IMR-90 (cell line): Measurements from ENCODE around the gene ARHGAP8. TPM values are rescaled to one million over a fixed set of nuclear protein-coding genes. Genes with fewer than 3 reads are reported as not detected.

Source experiments
- ATAC-seq: fragments of 200-7000 bp; cut with Tn5 transposase; 2 replicates; pipeline ENCODE4 v1.9.1; 2020; ENCODE audit warnings: low read depth, mild to moderate bottlenecking, moderate library complexity
- BruUV-seq: library from RNA; stranded (reverse); fragments of 400-500 nt; replicated peaks from 2 replicates; lab custom pipeline; 2021; lab: Mats Ljungman, UMichigan
- CTCF ChIA-PET: fragments of 300-600 bp; formaldehyde crosslinking; extraction: SDS; loops from one replicate; lab custom pipeline; 2021; ENCODE audit warnings: antibody characterized with exemption; lab: Yijun Ruan, JAX
- POLR2A ChIA-PET: fragments of 300-600 bp; sonication (Branson Sonifier 250); formaldehyde crosslinking; loops from one replicate; lab custom pipeline; 2022; ENCODE audit warnings: antibody characterized with exemption; ENCODE audit not compliant: unreplicated experiment; lab: Charles Lee
- DNase-seq: peaks from one replicate; pipeline ENCODE4 v3.0.0; 2013
- H2AFZ ChIP-seq: replicated peaks from 2 replicates; pipeline ENCODE3; 2013; ENCODE audit warnings: low read length, mild to moderate bottlenecking; ENCODE audit not compliant: poor library complexity
- H2AK5ac ChIP-seq: 2 replicates; pipeline ENCODE4 v1.6.1; 2013; ENCODE audit warnings: low read depth, low read length, inconsistent platforms
- H2AK9ac ChIP-seq: replicated peaks from 2 replicates; pipeline ENCODE3; 2013; ENCODE audit warnings: mild to moderate bottlenecking, low read depth, low read length, moderate library complexity; ENCODE audit not compliant: poor library complexity
- H2BK120ac ChIP-seq: 2 replicates; pipeline ENCODE4 v1.6.1; 2013; ENCODE audit warnings: low read depth, low read length, inconsistent platforms
- H2BK15ac ChIP-seq: 3 replicates; pipeline ENCODE4 v1.6.1; 2013; ENCODE audit warnings: low read depth, low read length, inconsistent platforms
- H2BK20ac ChIP-seq: 2 replicates; pipeline ENCODE4 v1.6.1; 2013; ENCODE audit warnings: low read depth, mild to moderate bottlenecking, inconsistent platforms, low read length, moderate library complexity
- H2BK5ac ChIP-seq: 2 replicates; pipeline ENCODE4 v1.6.1; 2013; ENCODE audit warnings: mild to moderate bottlenecking, low read depth, low read length, inconsistent platforms; ENCODE audit not compliant: poor library complexity, severe bottlenecking
- H3K14ac ChIP-seq: replicated peaks from 2 replicates; pipeline ENCODE4 v1.6.1; 2013; ENCODE audit warnings: low read depth, low read length, inconsistent platforms
- H3K18ac ChIP-seq: 2 replicates; pipeline ENCODE4 v1.6.1; 2013; ENCODE audit warnings: low read depth, low read length, control low read depth
- H3K23ac ChIP-seq: 2 replicates; pipeline ENCODE4 v1.6.1; 2013; ENCODE audit warnings: low read depth, low read length, inconsistent platforms
- H3K27ac ChIP-seq: 2 replicates; pipeline ENCODE4 v1.5.1; 2013; ENCODE audit warnings: mild to moderate bottlenecking, control low read depth, low read length; ENCODE audit not compliant: insufficient read depth
- H3K27me3 ChIP-seq: 2 replicates; pipeline ENCODE4 v1.6.1; 2013; ENCODE audit warnings: low read length; ENCODE audit not compliant: control insufficient read depth, insufficient read depth
- H3K36me3 ChIP-seq: 2 replicates; pipeline ENCODE4 v1.6.1; 2013; ENCODE audit warnings: low read length, mixed read lengths; ENCODE audit not compliant: control insufficient read depth, insufficient read depth
- H3K4ac ChIP-seq: 2 replicates; pipeline ENCODE4 v1.6.1; 2013; ENCODE audit warnings: low read depth, low read length, inconsistent platforms
- H3K4me1 ChIP-seq: 2 replicates; pipeline ENCODE4 v1.6.1; 2013; ENCODE audit warnings: low read length, mixed read lengths; ENCODE audit not compliant: control insufficient read depth, insufficient read depth
- H3K4me2 ChIP-seq: 2 replicates; pipeline ENCODE4 v1.6.1; 2013; ENCODE audit warnings: low read depth, mild to moderate bottlenecking, control low read depth, low read length, moderate library complexity
- H3K4me3 ChIP-seq: 2 replicates; pipeline ENCODE4 v1.5.1; 2013; ENCODE audit warnings: low read depth, mild to moderate bottlenecking, control low read depth, low read length, moderate library complexity; ENCODE audit not compliant: insufficient read depth
- H3K56ac ChIP-seq: 2 replicates; pipeline ENCODE4 v1.6.1; 2013; ENCODE audit warnings: low read length, inconsistent platforms; ENCODE audit not compliant: insufficient read depth; ENCODE audit errors: extremely low read depth
- H3K79me1 ChIP-seq, 2 experiments: 2 replicates each; pipeline ENCODE4 v1.6.1; 2013; ENCODE audit warnings: low read length in 2 of 2, inconsistent platforms in 1 of 2, low read depth in 1 of 2
- H3K9ac ChIP-seq: 2 replicates; pipeline ENCODE4 v1.6.1; 2013; ENCODE audit warnings: low read depth, low read length, control low read depth
- H3K9me1 ChIP-seq: 2 replicates; pipeline ENCODE4 v1.6.1; 2013; ENCODE audit warnings: low read length, inconsistent platforms; ENCODE audit not compliant: insufficient read depth
- H3K9me3 ChIP-seq: 2 replicates; pipeline ENCODE4 v1.6.1; 2013; ENCODE audit warnings: low read length; ENCODE audit not compliant: control insufficient read depth, insufficient read depth
- H4K20me1 ChIP-seq: 2 replicates; pipeline ENCODE4 v1.6.1; 2013; ENCODE audit warnings: low read length, inconsistent platforms; ENCODE audit not compliant: insufficient read depth
- H4K5ac ChIP-seq: 2 replicates; pipeline ENCODE4 v1.6.1; 2013; ENCODE audit warnings: mild to moderate bottlenecking, low read depth, low read length, control low read depth
- H4K8ac ChIP-seq, 2 experiments: 2 replicates each; pipeline ENCODE4 v1.6.1; 2013; ENCODE audit warnings: low read depth in 2 of 2, low read length in 2 of 2, control low read depth in 1 of 2, inconsistent platforms in 1 of 2
- H4K91ac ChIP-seq: 2 replicates; pipeline ENCODE4 v1.6.1; 2013; ENCODE audit warnings: low read depth, low read length, inconsistent platforms; ENCODE audit not compliant: insufficient read depth
- BHLHE40 ChIP-seq: fragments of 150-350 bp; IDR thresholded peaks from 2 replicates; pipeline ENCODE4 v1.6.1; 2016; ENCODE audit warnings: mild to moderate bottlenecking, low read depth, low read length
- CHD1 ChIP-seq: IDR thresholded peaks from 2 replicates; pipeline ENCODE4 v1.6.1; 2012; ENCODE audit warnings: low read depth, low read length, improper control_type of control experiment
- FOS ChIP-seq: fragments of 150-350 bp; IDR thresholded peaks from 2 replicates; pipeline ENCODE4 v1.6.1; 2016; ENCODE audit warnings: low read depth, low read length
- MAFK ChIP-seq: IDR thresholded peaks from 2 replicates; pipeline ENCODE4 v1.6.1; 2012; ENCODE audit warnings: low read depth, low read length, improper control_type of control experiment
- MAZ ChIP-seq: IDR thresholded peaks from 2 replicates; pipeline ENCODE4 v1.6.1; 2012; ENCODE audit warnings: low read depth, mild to moderate bottlenecking, low read length, improper control_type of control experiment, moderate library complexity, borderline replicate concordance
- SMC3 ChIP-seq: fragments of 150-350 bp; IDR thresholded peaks from 2 replicates; pipeline ENCODE4 v1.6.1; 2016; ENCODE audit warnings: low read depth, mild to moderate bottlenecking, antibody characterized with exemption, low read length, moderate library complexity
- WGBS, 2 experiments: methylation state at CpG; one replicate each; pipeline versions ENCODE4 v1.1.5 to v1.1.7; 2013; ENCODE audit warnings: missing lambda C conversion rate in 2 of 2; ENCODE audit not compliant: insufficient read length in 1 of 2; ENCODE audit errors: extremely low coverage in 2 of 2; 5-methylcytosine and 5-hydroxymethylcytosine counted together
- dilution Hi-C: fragments of 300-500 bp; cut with HindIII; formaldehyde crosslinking; loops from one replicate; pipeline ENCODE4 v1.14.3; 2018; ENCODE audit warnings: low sequenced_read_pairs; ENCODE audit not compliant: unreplicated experiment
- in situ Hi-C: fragments of 300-500 bp; cut with MboI; formaldehyde crosslinking; loops from 3 replicates; pipeline ENCODE4 v1.14.3; 2019; ENCODE audit warnings: low sequenced_read_pairs, inconsistent platforms, mixed read lengths
- intact Hi-C: fragments of 100-400 bp; cut with micrococcal nuclease; formaldehyde crosslinking; loops from 2 replicates; pipeline ENCODE4 v1.10.0; 2022
- polyA plus RNA-seq, 3 experiments: library from polyadenylated mRNA; depleted of rRNA; stranded (reverse); fragments of >200 nt; gene quantifications; 2 replicates each; pipeline ENCODE4 v1.2.3, GENCODE V29; 2012; ENCODE audit warnings: low replicate concordance in 1 of 3
- total RNA-seq: library from RNA; depleted of rRNA; stranded (reverse); fragments of >200 nt; gene quantifications from 2 replicates; pipeline ENCODE4 v1.2.3, GENCODE V29; 2012

ARHGAP8 gene
- total and polyA plus RNA-seq, 2 of the 4 experiments (the other 2 are of a cell fraction) = 0.18 to 0.21 TPM

DNA sequence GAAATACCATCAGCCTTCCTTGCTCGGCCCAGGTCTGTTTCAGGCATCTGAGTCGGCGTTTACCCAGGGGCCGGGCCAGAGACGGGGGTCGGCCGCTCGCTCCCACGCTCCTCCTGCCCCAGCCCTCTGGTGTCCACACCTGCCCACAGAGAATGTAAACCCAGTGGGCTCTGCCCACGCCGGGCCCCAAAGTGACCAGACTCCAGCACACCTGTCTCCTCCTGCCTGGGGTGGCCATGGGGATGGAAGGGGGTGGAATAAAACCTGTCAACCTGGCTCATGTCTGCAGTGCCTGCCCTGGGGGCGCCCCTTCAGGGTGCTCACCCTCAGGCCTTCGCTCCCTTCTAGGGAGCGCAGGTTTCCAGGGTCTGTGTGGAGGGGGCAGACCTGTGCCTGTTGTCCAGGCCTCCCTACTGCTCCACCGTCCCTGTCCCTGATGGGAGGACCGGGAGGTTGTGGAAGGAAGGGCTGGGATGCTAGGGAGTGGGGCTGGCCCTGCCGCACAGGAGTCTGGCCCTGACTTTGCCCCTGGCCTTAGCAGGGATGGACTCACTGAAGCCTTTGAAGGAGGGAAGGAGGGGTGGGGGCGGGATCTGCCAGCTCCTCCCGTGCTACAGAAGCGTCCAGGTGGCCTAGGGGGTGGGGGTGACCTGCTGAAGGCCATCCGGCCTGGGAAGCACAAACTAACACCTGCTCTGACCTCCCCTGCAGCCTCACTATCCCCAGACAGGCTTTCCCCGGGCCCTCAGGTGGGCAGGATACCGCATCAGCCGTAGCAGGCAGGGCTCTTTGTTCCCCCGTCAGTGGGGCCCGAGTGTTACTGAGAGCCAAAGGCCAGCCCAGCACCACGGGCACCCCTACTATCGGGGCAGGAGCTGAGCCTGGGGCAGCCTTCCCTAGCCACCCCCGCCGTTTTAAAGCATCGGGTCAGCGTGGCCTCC, 14.7 kb upstream of the ARHGAP8 start:
- no peak overlapping the region for H4K8ac ChIP-seq
- H3K27me3 ChIP-seq = no peaks in the 10 kb centered on the region
- in situ Hi-C loops (loop anchor here (5.0 kb wide), 1 partner anchor 40 kb away; no protein-coding TSS in a partner anchor), dilution Hi-C loops (no loop called here), intact Hi-C loops (no loop called here)
- no peaks in the 10 kb centered on the region for H3K79me1 ChIP-seq
- no peak overlapping the region for H3K4me3 ChIP-seq
- WGBS, 2 experiments = no CpG with 5 or more reads among the region's 32 CpGs
- no peak overlapping the region for H2BK15ac ChIP-seq
- H4K5ac ChIP-seq = no peak overlapping the region
- H3K14ac ChIP-seq = no peak overlapping the region
- no TSS peak for BruUV-seq
- DNase-seq (no peak), ATAC-seq (no peak)
- no peak overlapping the region for H3K56ac ChIP-seq
- H3K23ac ChIP-seq = no peak overlapping the region
- no peaks in the 10 kb centered on the region for H3K9me3 ChIP-seq
- ChIA-PET CTCF (no interaction called here), POLR2A (no interaction called here)
- H3K18ac ChIP-seq = no peak overlapping the region
- peaks cover 3% of the 10 kb centered on the region for H4K20me1 ChIP-seq
- no peak for TF ChIP-seq CHD1
- no peak for TF ChIP-seq SMC3
- no peak for TF ChIP-seq BHLHE40
- TF ChIP-seq MAZ = no peak
- TF ChIP-seq MAFK = no peak
- TF ChIP-seq FOS = no peak
- H3K4me2 ChIP-seq = no peak overlapping the region
- peak overlapping the region; percentile 43; the same call in 1 of the 2 replicates for H3K4ac ChIP-seq
- H2AK5ac ChIP-seq = peak overlapping the region; percentile 93
- H2BK120ac ChIP-seq = 0 out of 2 replicates have a peak overlapping the region, but pooled peaks have one; percentile 48
- H2BK20ac ChIP-seq = 0 out of 2 replicates have a peak overlapping the region, but pooled peaks have one; percentile 7
- peaks cover 12% of the 10 kb centered on the region for H3K9me1 ChIP-seq
- peak overlapping the region; percentile 65 for H2AK9ac ChIP-seq
- H2BK5ac ChIP-seq = no peak overlapping the region
- peaks cover 21% of the 10 kb centered on the region for H3K4me1 ChIP-seq
- no peak overlapping the region for H2AFZ ChIP-seq
- H3K27ac ChIP-seq = no peak overlapping the region
- H3K36me3 ChIP-seq = peaks cover 1% of the 10 kb centered on the region
- no peak overlapping the region for H4K91ac ChIP-seq
- H3K9ac ChIP-seq = no peak overlapping the region
